RWPE2 (cell line): Measurements from ENCODE around the gene PTPRN2.

Source experiments
- ATAC-seq: fragments of 200-7000 bp; cut with Tn5 transposase; 3 replicates; pipeline ENCODE4 v1.9.1; 2021; ENCODE audit warnings: low read depth
- DNase-seq: peaks from one replicate; pipeline ENCODE4 v3.0.0-alpha.2; 2020; ENCODE audit warnings: low spot score
- H3K27ac ChIP-seq: fragments of 450-650 bp; 2 replicates; pipeline ENCODE4 v1.5.1; 2017; ENCODE audit warnings: mild to moderate bottlenecking; ENCODE audit not compliant: poor library complexity, severe bottlenecking
- H3K27me3 ChIP-seq: fragments of 250-450 bp; sonication (Bioruptor Pico); 2 replicates; pipeline ENCODE4 v1.5.1; 2021; ENCODE audit warnings: mild to moderate bottlenecking, moderate library complexity; ENCODE audit not compliant: insufficient read depth, poor library complexity, severe bottlenecking
- H3K36me3 ChIP-seq: fragments of 250-450 bp; sonication (Bioruptor Pico); 2 replicates; pipeline ENCODE4 v1.5.1; 2020; ENCODE audit warnings: low read depth, mild to moderate bottlenecking, moderate library complexity
- H3K4me1 ChIP-seq: fragments of 250-450 bp; sonication (Bioruptor Pico); 2 replicates; pipeline ENCODE4 v1.5.1; 2021; ENCODE audit warnings: mild to moderate bottlenecking, moderate library complexity; ENCODE audit not compliant: insufficient read depth, poor library complexity, severe bottlenecking
- H3K4me3 ChIP-seq: fragments of 250-450 bp; sonication (Bioruptor Pico); 2 replicates; pipeline ENCODE4 v1.5.1; 2021; ENCODE audit warnings: mild to moderate bottlenecking, moderate library complexity; ENCODE audit not compliant: severe bottlenecking
- H3K9me3 ChIP-seq: fragments of 250-450 bp; sonication (Bioruptor Pico); 2 replicates; pipeline ENCODE4 v1.5.1; 2021; ENCODE audit warnings: mild to moderate bottlenecking, moderate library complexity; ENCODE audit not compliant: severe bottlenecking
- TF ChIP-seq, protein P1 (sequence below): fragments of 450-650 bp; IDR thresholded peaks from one replicate; pipeline ENCODE4 v1.5.1; 2017; ENCODE audit warnings: mild to moderate bottlenecking, moderate library complexity; ENCODE audit not compliant: poor library complexity, severe bottlenecking

The PTPRN2 gene

DNA sequence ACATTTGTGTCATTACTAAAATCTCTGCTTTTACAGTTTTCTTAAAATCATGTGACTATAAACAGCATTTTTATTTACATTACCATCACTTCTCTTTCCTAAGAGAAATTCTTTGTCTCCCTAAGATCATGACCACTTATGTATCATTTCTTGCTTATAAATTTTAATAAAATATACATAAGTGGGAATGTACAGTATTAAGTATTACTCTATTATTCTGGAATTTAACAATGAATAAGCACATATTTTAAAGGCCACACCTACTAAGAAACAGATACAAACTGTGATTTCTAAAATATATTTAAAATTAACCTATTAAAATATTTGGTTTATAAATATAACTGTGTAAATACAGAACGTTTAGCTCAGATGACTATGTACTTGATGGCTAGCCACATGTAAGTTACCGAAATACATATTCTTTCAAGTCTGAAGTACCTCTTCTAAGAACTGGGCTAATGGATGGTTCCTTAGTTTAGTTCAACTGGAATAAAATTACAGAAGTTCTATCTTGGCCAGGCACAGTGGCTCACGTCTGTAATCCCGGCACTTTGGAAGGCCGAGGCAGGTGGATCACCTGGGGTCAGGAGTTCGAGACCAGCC is 33.3 kb upstream of the PTPRN2 start:
- ATAC-seq (no peak), DNase-seq (no peak)
- no peaks in the 10 kb centered on the region for H3K27me3 ChIP-seq
- H3K27ac ChIP-seq = no peak overlapping the region
- H3K9me3 ChIP-seq = no peaks in the 10 kb centered on the region
- H3K4me3 ChIP-seq = no peak overlapping the region
- no peaks in the 10 kb centered on the region for H3K4me1 ChIP-seq
- H3K36me3 ChIP-seq = peaks cover 3% of the 10 kb centered on the region; the same call in 1 of the 2 replicates
- TF ChIP-seq, protein P1, sequence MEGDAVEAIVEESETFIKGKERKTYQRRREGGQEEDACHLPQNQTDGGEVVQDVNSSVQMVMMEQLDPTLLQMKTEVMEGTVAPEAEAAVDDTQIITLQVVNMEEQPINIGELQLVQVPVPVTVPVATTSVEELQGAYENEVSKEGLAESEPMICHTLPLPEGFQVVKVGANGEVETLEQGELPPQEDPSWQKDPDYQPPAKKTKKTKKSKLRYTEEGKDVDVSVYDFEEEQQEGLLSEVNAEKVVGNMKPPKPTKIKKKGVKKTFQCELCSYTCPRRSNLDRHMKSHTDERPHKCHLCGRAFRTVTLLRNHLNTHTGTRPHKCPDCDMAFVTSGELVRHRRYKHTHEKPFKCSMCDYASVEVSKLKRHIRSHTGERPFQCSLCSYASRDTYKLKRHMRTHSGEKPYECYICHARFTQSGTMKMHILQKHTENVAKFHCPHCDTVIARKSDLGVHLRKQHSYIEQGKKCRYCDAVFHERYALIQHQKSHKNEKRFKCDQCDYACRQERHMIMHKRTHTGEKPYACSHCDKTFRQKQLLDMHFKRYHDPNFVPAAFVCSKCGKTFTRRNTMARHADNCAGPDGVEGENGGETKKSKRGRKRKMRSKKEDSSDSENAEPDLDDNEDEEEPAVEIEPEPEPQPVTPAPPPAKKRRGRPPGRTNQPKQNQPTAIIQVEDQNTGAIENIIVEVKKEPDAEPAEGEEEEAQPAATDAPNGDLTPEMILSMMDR = no peak

DNA sequence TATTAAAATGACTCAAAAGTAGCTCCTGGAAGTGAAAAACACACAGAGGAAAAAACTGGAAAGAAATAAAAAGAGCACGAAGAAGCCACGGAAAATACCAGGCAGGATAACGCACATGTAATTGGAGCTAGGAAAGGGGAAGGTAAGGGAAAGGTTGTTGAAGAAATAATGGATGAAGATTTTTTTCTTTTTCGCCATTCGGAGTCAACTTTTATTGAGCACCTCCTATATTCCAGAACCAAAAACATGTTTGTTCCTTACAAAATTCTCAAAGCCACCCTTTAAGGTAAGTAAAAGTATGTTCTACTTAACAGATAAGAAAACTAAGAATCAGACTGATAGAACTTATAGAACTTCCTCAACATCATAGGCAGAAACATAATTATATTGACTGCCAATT is 32.8 kb upstream of the PTPRN2 start:
- H3K9me3 ChIP-seq = no peaks in the 10 kb centered on the region
- no peaks in the 10 kb centered on the region for H3K4me1 ChIP-seq
- TF ChIP-seq, protein P1 = no peak
- H3K27me3 ChIP-seq = no peaks in the 10 kb centered on the region
- H3K27ac ChIP-seq = no peak overlapping the region
- ATAC-seq (no peak), DNase-seq (no peak)
- no peak overlapping the region for H3K4me3 ChIP-seq
- H3K36me3 ChIP-seq = peaks cover 3% of the 10 kb centered on the region; the same call in 1 of the 2 replicates

DNA sequence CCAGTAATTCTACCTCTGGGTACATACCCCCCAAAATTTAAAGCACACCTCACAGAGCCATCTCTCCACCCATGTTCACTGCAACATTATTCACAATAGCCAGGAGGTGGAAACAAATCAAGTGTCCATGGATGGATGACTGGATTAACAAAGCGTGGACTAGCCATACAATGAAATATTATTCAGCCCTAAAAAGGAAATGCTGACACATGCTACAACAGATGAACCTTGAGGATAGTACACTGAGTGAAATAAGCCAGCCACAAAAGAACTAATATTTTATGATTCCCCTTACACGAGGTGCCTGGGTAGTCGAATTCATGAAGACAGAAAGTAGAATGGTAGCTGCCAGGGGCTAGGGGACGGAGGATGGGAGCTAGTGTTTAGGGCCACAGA is 31.1 kb upstream of the PTPRN2 start:
- H3K4me1 ChIP-seq = no peaks in the 10 kb centered on the region
- TF ChIP-seq, protein P1 = no peak
- H3K36me3 ChIP-seq = peaks cover 3% of the 10 kb centered on the region; the same call in 1 of the 2 replicates
- DNase-seq = no peak
- no peaks in the 10 kb centered on the region for H3K27me3 ChIP-seq
- H3K9me3 ChIP-seq = no peaks in the 10 kb centered on the region
- H3K27ac ChIP-seq = no peak overlapping the region
- no peak for ATAC-seq
- no peak overlapping the region for H3K4me3 ChIP-seq

DNA sequence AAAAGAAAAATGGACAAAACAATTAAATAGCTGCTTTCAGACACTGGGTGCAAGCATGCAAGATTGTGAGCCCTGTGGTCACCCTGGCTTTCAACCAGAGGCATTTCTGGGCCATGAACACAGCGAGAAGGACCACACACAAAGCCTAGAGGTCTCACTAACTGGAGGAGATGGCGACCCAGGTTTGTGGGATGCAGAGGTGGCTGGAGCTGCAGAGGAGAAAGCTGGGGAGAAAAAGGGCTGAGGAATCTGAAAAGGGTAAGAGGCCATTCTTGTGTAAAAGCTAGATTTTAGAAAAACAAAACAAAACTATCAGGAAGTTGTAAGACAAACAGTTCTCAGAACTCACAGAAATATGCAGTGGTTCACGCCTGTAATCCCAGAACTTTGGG is 30.1 kb upstream of the PTPRN2 start:
- Histone ChIP-seq H3K9me3 (no peaks in the 10 kb centered on the region), H3K27ac (no peak overlapping the region), H3K4me3 (no peak overlapping the region), H3K27me3 (no peaks in the 10 kb centered on the region), H3K36me3 (peaks cover 3% of the 10 kb centered on the region; the same call in 1 of the 2 replicates), H3K4me1 (no peaks in the 10 kb centered on the region)
- DNase-seq (no peak), ATAC-seq (no peak)
- TF ChIP-seq, protein P1 = no peak

DNA sequence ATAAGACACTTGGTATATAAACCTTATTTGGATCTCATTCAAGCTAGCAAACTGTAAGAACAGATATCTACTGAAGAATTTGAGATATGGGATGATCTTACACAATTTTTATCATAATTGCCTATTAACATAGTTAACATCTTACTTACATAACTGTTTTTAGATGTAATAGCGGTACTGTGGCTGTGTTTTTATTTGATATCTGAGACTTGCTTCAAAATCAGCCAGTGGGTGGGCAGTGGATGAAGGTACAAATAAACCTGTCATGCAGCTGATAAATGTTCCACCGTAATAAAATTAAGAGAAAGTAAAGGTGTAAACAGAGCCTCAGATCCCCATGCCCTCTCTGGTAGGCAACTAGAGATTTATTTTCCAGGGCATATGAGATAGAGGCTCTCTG is 28.4 kb upstream of the PTPRN2 start:
- no peaks in the 10 kb centered on the region for H3K9me3 ChIP-seq
- no peaks in the 10 kb centered on the region for H3K27me3 ChIP-seq
- no peak for DNase-seq
- H3K27ac ChIP-seq = no peak overlapping the region
- TF ChIP-seq, protein P1 = no peak
- H3K4me3 ChIP-seq = no peak overlapping the region
- H3K36me3 ChIP-seq = peaks cover 3% of the 10 kb centered on the region; the same call in 1 of the 2 replicates
- H3K4me1 ChIP-seq = no peaks in the 10 kb centered on the region
- no peak for ATAC-seq
